IMR-90 (cell line): Measurements from ENCODE around the gene METRNL.

Source experiments
- CHD1 ChIP-seq: IDR thresholded peaks from 2 replicates; pipeline ENCODE4 v1.6.1; 2012; ENCODE audit warnings: low read depth, low read length, improper control_type of control experiment
- MAZ ChIP-seq: IDR thresholded peaks from 2 replicates; pipeline ENCODE4 v1.6.1; 2012; ENCODE audit warnings: low read depth, mild to moderate bottlenecking, low read length, improper control_type of control experiment, moderate library complexity, borderline replicate concordance
- POLR2A ChIP-seq: IDR thresholded peaks from 2 replicates; pipeline ENCODE4 v1.6.1; 2012; ENCODE audit warnings: mild to moderate bottlenecking, low read depth, low read length
- RFX5 ChIP-seq: IDR thresholded peaks from 2 replicates; pipeline ENCODE4 v1.8.0; 2012; ENCODE audit warnings: low read depth, mild to moderate bottlenecking, low read length, moderate library complexity
- SMC3 ChIP-seq: fragments of 150-350 bp; IDR thresholded peaks from 2 replicates; pipeline ENCODE4 v1.6.1; 2016; ENCODE audit warnings: low read depth, mild to moderate bottlenecking, antibody characterized with exemption, low read length, moderate library complexity
- TF ChIP-seq, protein P1 (sequence below): conservative IDR thresholded peaks from 2 replicates; pipeline ENCODE4 v1.5.1; 2012; ENCODE audit warnings: mild to moderate bottlenecking, low read depth, low read length, improper control_type of control experiment
- TF ChIP-seq, protein P2 (sequence below): fragments of 150-350 bp; IDR thresholded peaks from 2 replicates; pipeline ENCODE4 v1.6.1; 2017; ENCODE audit warnings: mild to moderate bottlenecking, antibody characterized with exemption, low read length, low read depth

DNA sequence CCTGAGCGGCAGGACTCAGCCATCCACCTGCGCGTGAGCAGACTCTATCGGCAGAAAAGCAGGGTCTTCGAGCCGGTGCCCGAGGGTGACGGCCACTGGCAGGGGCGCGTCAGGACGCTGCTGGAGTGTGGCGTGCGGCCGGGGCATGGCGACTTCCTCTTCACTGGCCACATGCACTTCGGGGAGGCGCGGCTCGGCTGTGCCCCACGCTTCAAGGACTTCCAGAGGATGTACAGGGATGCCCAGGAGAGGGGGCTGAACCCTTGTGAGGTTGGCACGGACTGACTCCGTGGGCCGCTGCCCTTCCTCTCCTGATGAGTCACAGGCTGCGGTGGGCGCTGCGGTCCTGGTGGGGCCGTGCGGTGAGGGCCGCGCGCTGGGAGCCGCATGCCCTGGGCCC is 14.9 kb downstream of the METRNL start:
- TF ChIP-seq SMC3 (no peak), CHD1 (no peak), RFX5 (no peak), POLR2A (no peak), MAZ (no peak)
- TF ChIP-seq, protein P1, sequence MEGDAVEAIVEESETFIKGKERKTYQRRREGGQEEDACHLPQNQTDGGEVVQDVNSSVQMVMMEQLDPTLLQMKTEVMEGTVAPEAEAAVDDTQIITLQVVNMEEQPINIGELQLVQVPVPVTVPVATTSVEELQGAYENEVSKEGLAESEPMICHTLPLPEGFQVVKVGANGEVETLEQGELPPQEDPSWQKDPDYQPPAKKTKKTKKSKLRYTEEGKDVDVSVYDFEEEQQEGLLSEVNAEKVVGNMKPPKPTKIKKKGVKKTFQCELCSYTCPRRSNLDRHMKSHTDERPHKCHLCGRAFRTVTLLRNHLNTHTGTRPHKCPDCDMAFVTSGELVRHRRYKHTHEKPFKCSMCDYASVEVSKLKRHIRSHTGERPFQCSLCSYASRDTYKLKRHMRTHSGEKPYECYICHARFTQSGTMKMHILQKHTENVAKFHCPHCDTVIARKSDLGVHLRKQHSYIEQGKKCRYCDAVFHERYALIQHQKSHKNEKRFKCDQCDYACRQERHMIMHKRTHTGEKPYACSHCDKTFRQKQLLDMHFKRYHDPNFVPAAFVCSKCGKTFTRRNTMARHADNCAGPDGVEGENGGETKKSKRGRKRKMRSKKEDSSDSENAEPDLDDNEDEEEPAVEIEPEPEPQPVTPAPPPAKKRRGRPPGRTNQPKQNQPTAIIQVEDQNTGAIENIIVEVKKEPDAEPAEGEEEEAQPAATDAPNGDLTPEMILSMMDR, result no peak
- TF ChIP-seq, protein P2, sequence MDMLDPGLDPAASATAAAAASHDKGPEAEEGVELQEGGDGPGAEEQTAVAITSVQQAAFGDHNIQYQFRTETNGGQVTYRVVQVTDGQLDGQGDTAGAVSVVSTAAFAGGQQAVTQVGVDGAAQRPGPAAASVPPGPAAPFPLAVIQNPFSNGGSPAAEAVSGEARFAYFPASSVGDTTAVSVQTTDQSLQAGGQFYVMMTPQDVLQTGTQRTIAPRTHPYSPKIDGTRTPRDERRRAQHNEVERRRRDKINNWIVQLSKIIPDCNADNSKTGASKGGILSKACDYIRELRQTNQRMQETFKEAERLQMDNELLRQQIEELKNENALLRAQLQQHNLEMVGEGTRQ, result no peak
